ENCODE data around the gene KCNJ4.
A peak's percentile ranks its signal among the peaks of the same experiment; 100 is the strongest.
"Not testable (repeated sequence)": the region's sequence is repeated elsewhere in the genome, so short reads cannot be mapped to it uniquely, and the experiment has no call there.

Gene KCNJ4

DNA sequence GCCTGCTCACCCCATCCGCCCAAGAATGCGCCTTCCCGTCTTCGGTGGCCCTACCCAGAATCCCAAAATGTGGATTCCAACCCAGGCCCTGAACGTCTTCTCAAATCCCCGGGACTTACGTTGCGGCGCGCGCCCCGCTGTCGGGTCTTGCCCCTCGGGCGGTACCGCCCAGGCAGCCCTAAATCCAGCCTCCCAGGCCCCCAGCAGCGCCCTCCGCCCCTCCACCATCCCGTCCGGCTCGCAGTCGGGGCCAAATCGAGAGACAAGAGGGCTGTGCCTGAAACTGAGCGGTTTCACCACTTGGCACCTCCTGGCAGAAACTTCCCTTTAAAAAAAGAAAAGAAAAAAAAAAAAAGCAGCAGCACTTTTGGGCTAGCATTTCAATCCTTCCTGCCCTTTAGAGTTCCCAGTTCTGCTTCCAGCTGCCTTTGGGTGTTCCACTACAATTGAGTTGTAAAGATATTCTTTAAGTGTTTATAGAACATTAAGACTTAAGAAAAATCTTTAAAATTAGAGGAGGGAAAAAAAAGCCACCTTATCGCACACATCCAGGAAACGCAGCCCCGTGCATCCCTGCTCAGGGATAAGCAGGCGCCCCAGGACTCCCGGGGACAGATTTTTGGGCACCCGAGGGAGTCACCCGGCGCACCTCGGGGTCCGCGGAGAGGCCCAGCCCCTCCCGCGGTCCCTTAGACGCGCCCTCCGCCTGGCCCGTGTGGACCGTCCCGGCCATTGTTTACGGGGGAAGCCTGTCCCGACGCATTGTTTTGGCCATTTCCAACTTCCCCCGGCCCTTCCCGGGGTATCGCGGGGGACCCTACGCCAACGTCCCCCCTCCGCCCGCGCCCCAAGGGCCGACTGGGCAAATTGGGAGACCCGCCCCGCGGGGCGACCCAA lies 57.6 kb downstream of the KCNJ4 start:
- in situ Hi-C loops (cut with MboI; ENCODE audit: low sequenced_read_pairs, unreplicated experiment), result no loop called here
- TF ChIP-seq, protein P1, sequence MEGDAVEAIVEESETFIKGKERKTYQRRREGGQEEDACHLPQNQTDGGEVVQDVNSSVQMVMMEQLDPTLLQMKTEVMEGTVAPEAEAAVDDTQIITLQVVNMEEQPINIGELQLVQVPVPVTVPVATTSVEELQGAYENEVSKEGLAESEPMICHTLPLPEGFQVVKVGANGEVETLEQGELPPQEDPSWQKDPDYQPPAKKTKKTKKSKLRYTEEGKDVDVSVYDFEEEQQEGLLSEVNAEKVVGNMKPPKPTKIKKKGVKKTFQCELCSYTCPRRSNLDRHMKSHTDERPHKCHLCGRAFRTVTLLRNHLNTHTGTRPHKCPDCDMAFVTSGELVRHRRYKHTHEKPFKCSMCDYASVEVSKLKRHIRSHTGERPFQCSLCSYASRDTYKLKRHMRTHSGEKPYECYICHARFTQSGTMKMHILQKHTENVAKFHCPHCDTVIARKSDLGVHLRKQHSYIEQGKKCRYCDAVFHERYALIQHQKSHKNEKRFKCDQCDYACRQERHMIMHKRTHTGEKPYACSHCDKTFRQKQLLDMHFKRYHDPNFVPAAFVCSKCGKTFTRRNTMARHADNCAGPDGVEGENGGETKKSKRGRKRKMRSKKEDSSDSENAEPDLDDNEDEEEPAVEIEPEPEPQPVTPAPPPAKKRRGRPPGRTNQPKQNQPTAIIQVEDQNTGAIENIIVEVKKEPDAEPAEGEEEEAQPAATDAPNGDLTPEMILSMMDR (IDR thresholded peaks at IDR 0.05; ENCODE audit: borderline replicate concordance, control extremely low read depth, extremely low read depth, insufficient read depth, missing control alignments), result no peak
- peak; percentile 36 for DNase-seq (ENCODE audit: low spot score)

DNA sequence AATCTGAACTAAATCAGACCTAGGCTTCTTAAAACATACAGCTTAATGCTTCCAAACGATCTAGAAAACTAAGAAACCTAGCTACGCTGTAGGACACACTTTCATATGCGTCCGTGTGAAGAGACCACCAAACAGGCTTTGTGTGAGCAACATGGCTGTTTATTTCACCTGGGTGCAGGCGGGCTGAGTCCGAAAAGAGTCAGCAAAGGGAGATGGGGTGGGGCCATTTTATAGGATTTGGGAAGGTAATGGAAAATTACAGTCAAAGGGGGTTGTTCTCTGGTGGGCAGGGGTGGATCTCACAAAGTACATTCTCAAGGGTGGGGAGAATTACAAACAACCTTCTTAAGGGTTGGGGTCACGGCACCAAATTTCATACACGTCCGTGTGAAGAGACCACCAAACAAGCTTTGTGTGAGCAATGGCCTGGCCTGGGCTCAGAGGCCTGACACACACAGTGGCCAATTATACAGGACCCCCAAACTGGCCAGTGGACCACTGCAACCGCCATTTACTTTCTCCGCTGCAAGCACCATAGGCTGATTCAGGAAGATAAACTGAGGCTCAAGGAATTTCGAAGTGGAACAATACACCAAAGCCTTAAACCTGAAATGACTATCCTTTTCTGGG lies 58.4 kb downstream of the KCNJ4 start:
- DNase-seq (ENCODE audit: low spot score); in situ Hi-C loops (cut with MboI; ENCODE audit: low sequenced_read_pairs, unreplicated experiment): not testable (repeated sequence)

DNA sequence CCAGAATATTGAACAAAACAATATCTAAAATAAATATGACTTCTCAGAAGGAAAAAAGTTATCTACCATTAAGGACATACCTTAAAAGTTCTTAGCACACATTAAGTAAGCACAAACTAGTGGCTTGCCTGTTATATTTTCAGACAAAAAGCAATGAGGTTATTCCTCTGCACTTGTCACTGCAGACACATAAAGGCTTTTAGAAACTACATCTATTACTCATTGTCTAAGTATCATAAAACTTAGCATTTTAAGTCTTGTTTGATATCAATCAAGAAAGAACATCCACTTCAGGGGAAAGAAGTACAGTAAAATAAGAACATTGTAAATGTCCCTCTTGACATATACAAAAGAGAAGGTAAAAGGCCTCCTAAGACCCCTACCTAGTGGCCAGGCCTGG lies 59.1 kb downstream of the KCNJ4 start:
- DNase-seq (ENCODE audit: low spot score); in situ Hi-C loops (cut with MboI; ENCODE audit: low sequenced_read_pairs, unreplicated experiment): not testable (repeated sequence)

DNA sequence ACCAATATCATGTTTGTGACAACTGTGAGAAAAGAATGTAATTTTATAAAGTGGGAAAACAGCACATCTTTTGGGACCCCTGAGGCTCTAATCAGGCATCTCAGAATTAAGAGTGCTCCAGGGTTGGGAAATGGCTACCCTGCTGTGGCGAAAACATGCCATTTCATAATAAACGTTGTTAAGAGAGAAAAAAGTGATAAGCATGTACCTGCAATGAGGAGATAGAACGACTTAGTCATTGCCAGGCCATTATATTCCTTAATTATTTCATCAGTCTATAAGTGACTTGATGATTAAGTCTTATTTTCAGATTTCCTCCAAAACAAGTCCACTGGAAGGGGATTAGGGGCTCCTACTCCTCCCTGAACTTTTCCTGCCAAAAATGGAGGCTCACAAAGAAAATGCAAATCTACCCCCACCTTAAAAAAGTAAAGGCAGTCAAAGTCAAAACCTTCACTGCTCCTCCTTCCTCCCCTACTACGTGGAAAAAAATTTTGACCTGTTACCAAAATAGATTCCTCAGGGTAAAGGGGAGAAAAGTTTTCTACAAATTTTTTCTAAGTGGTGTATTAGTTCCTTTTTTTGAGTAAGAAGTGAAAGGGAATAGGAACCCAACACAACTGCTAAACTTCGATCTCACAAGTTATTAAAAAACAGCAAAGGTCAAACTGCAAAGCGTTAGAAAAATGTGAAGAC lies 59.9 kb downstream of the KCNJ4 start:
- DNase-seq (ENCODE audit: low spot score); in situ Hi-C loops (cut with MboI; ENCODE audit: low sequenced_read_pairs, unreplicated experiment): not testable (repeated sequence)

DNA sequence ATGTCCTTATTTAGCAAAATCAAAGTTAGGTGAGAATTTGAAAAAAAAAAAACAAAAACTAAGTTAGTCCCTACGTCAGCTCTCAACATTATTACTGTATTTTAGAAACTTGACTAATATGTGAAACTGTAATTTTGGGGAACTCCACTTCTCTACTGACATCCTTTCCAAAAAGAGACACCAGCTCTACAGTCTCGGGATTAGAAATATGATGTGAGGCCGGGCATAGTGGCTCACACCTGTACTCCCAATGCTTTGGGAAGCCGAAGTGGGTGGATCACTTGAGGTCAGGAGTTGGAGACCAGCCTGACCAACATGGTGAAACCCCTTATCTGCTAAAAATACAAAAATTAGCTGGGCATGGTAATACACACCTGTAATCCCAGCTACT lies 65.6 kb downstream of the KCNJ4 start:
- DNase-seq (ENCODE audit: low spot score); in situ Hi-C loops (cut with MboI; ENCODE audit: low sequenced_read_pairs, unreplicated experiment): not testable (repeated sequence)

DNA sequence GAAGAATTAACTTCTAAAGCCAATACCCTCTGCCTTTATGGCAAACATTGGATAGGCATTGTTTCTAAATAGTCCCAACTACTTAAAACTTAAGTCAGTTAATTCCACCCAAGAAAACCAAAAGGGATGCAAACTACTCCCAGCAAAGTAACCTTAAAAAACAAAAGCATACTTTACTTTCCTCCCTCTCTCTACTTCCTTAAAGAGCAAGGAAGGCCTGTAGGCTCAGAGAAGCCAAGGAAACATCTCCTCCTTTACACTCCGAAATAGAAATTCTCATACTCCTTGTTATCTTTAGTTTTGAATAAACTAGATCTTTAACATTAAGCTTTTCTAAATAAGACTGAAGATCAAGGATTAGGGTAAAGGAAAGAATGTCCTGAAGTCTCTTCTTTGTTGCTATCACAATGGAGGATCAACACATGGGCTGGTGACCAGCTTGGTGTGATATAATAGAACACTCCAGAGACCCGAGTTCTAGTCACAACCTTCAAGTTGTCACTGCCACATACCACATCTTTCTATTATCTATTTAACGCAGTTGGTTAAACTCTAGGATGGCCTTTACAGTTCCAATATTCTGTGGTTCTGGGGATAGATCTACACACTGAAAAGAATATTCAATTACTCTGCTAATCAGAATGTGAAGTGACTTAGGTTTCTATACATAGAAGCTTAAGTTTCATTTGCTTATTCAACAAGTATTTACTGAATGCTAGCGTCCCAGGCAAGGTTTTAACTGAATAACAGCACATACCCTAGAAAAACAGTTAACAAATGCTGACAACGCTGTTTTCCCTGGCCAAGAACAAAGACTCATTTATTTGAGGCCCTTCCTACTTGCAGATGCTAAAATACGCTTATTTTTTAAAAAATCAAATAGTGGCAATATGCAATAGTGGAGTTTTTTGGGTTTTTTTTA lies 66.2 kb downstream of the KCNJ4 start:
- DNase-seq (ENCODE audit: low spot score); in situ Hi-C loops (cut with MboI; ENCODE audit: low sequenced_read_pairs, unreplicated experiment): not testable (repeated sequence)

DNA sequence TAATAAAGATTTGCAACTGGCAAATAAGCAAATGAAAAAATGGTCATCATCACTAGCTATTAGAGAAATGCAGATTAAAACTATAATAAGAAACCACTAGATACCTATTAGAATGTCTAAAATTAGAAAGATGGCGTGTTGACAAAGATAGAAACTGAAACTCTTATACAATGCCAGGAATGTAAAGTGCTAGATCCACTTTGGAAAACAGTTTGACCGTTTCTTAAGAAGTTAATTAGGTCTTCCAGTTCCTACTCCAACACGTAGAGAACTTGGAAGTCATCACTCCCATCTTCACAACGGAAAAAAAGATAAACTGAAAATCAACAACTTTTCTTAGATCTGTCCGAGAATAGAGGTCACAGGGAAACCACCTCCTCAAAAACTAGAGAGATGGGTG lies 68.1 kb downstream of the KCNJ4 start:
- DNase-seq (ENCODE audit: low spot score); in situ Hi-C loops (cut with MboI; ENCODE audit: low sequenced_read_pairs, unreplicated experiment): not testable (repeated sequence)

DNA sequence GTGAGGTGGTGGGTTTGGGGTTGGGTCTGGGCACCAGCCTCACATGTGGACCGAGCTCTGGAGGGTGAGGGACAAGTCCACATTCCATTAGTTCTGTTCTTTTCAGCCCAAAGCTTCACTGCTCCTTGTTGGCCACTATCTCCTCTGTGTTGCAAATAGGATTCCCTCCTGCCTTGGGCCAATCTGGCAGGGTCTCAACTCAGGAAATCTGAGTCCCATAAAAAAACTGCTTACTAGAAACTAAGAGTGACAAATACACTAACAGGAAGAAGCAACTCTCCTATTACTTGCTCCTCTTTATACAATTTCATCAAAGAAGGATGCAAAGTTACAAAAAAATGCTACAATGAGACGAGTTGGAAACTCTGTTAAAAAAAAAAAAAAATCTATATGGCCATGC lies 71.6 kb downstream of the KCNJ4 start:
- in situ Hi-C loops (cut with MboI; ENCODE audit: low sequenced_read_pairs, unreplicated experiment), result no loop called here
- TF ChIP-seq, protein P1 (IDR thresholded peaks at IDR 0.05; ENCODE audit: borderline replicate concordance, control extremely low read depth, extremely low read depth, insufficient read depth, missing control alignments), result no peak

DNA sequence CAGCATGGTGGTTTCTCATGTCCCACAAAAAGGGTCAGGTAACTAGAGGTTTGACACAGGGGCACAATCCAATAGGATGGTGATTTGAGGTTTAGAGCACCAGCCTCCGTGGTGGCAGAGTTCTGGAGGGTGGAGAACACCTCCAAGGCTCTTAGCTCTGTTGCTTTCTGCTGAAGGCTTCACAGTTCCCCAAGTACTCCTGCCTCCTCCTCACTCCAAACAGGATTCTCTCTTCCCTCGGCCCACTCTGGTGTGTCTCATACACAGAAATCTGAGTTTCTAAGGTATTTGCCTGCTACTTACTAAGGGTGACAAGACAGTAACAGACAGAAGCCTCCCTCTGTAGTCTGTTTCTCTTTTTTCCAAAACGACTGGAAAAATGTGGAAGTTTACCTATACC lies 73.6 kb downstream of the KCNJ4 start:
- DNase-seq (ENCODE audit: low spot score); in situ Hi-C loops (cut with MboI; ENCODE audit: low sequenced_read_pairs, unreplicated experiment): not testable (repeated sequence)

More for the DNA sequence above, 71.6 kb downstream of the KCNJ4 start:
- no peak for DNase-seq (ENCODE audit: low spot score)

Data from GM13976 (cell line).